Measurements from ENCODE around the gene FBXW5. TPM values are rescaled to one million over a fixed set of nuclear protein-coding genes. Genes with fewer than 3 reads are reported as not detected.

Gene FBXW5
- 51.7 TPM for polyA plus RNA-seq (2013, experiment 1 of 2; ENCODE audit: insufficient read length)
- 58.8 TPM for polyA plus RNA-seq (2013, experiment 2 of 2; ENCODE audit: insufficient read length)

GRCh38 chr9:136944519-136945332 lies at the start of gene FBXW5, which contains the start of gene C8G:
Gene FBXW5, minus strand, starts transcription at chr9:136944738. Its CDS starts 655 bp downstream, at chr9:136944083.
Gene C8G, plus strand, starts transcription at chr9:136945243. Its CDS starts 78 bp downstream, at chr9:136945321.
- peak; percentile 93 for DNase-seq

- no peak for DNase-seq
Observed at GRCh38 chr9:136992819-136993369, 48.4 kb upstream of the FBXW5 start.

GRCh38 chr9:136991993-136992818 lies 47.7 kb upstream of the FBXW5 start, which contains the start of gene PAXX:
Gene PAXX, plus strand, starts transcription at chr9:136992422. Its CDS starts 22 bp downstream, at chr9:136992444.
- peak; percentile 88 for DNase-seq

- DNase-seq: no peak
Observed at GRCh38 chr9:136990242-136990911, 45.8 kb upstream of the FBXW5 start.

GRCh38 chr9:136988872-136989271 lies 44.3 kb upstream of the FBXW5 start:
- DNase-seq: no peak

GRCh38 chr9:136985853-136986252 lies 41.3 kb upstream of the FBXW5 start:
- no peak for DNase-seq

GRCh38 chr9:136985027-136985602 lies 40.6 kb upstream of the FBXW5 start:
- DNase-seq: no peak

- DNase-seq: no peak
Observed at GRCh38 chr9:136984464-136985026, 40.0 kb upstream of the FBXW5 start.

GRCh38 chr9:136983656-136984314 lies 39.2 kb upstream of the FBXW5 start:
- DNase-seq: no peak

- DNase-seq: no peak
Observed at GRCh38 chr9:136983167-136983566, 38.6 kb upstream of the FBXW5 start.

GRCh38 chr9:136982232-136983051 lies 37.9 kb upstream of the FBXW5 start, which contains the start of gene LCNL1:
Gene LCNL1, plus strand, starts transcription at chr9:136982993. Its CDS starts 594 bp downstream, at chr9:136983587.
- DNase-seq: no peak

- no peak for DNase-seq
Observed at GRCh38 chr9:136981588-136982231, 37.2 kb upstream of the FBXW5 start.

GRCh38 chr9:136980669-136981478 lies 36.3 kb upstream of the FBXW5 start:
- no peak for DNase-seq

GRCh38 chr9:136979769-136980587 lies 35.4 kb upstream of the FBXW5 start:
- DNase-seq: no peak

GRCh38 chr9:136978865-136979544 lies 34.5 kb upstream of the FBXW5 start:
- no peak for DNase-seq

- DNase-seq: peak; percentile 21
Observed at GRCh38 chr9:136978073-136978864, 33.7 kb upstream of the FBXW5 start.

Data from fibroblast of skin of abdomen (primary cell).